Right lobe of liver (tissue), 4 donors: ENCODE results near the gene BACH2.

Experiments
- CTCF ChIP-seq, 4 donors: fragments of 200-600 bp in 3 of 4; fragments of 450-650 bp in 1 of 4; IDR thresholded peaks; one replicate each; pipeline versions ENCODE4 v1.5.1 to v1.8.0; 2016 to 2022; ENCODE audit warnings: antibody characterized with exemption in 4 of 4, mild to moderate bottlenecking in 2 of 4
- POLR2A ChIP-seq: fragments of 450-650 bp; IDR thresholded peaks from one replicate; pipeline ENCODE4 v1.6.1; 2017; ENCODE audit warnings: antibody characterized with exemption, mild to moderate bottlenecking
- donor health status: DM: no; HTN: no; CAD: no.
- donor health status: DM: no; HTN: no; CAD: no.
- donor health status: DM: no; HTN: yes; CAD: no.

DNA sequence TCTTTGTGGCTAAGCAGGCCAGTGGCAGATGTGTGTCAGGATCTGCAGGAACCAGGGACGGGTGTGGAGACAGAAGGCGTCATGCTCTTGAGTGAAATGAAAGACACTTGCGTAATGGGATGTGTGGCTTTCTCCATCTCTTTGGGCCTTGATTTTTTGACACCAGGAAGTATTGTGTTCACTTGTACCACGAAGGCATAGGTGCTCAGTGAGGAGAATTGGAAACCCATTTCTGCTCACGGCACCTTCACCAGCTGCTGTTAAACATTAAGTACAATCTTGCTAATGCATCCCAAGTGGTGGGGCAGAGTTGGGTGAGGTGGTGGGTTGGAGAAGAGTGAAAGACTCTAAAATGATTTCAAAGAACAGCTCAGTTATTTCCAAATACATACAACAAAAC is 372.4 kb downstream of the BACH2 start:
- TF ChIP-seq CTCF (IDR thresholded peaks at IDR 0.05) (no peak), POLR2A (no peak)
